ENCODE data around the gene TAF1L. TPM values are rescaled to one million over a fixed set of nuclear protein-coding genes. Genes with fewer than 3 reads are reported as not detected.
A peak's percentile ranks its signal among the peaks of the same experiment; 100 is the strongest.
"Not testable (repeated sequence)": the region's sequence is repeated elsewhere in the genome, so short reads cannot be mapped to it uniquely, and the experiment has no call there.

The TAF1L gene, protein sequence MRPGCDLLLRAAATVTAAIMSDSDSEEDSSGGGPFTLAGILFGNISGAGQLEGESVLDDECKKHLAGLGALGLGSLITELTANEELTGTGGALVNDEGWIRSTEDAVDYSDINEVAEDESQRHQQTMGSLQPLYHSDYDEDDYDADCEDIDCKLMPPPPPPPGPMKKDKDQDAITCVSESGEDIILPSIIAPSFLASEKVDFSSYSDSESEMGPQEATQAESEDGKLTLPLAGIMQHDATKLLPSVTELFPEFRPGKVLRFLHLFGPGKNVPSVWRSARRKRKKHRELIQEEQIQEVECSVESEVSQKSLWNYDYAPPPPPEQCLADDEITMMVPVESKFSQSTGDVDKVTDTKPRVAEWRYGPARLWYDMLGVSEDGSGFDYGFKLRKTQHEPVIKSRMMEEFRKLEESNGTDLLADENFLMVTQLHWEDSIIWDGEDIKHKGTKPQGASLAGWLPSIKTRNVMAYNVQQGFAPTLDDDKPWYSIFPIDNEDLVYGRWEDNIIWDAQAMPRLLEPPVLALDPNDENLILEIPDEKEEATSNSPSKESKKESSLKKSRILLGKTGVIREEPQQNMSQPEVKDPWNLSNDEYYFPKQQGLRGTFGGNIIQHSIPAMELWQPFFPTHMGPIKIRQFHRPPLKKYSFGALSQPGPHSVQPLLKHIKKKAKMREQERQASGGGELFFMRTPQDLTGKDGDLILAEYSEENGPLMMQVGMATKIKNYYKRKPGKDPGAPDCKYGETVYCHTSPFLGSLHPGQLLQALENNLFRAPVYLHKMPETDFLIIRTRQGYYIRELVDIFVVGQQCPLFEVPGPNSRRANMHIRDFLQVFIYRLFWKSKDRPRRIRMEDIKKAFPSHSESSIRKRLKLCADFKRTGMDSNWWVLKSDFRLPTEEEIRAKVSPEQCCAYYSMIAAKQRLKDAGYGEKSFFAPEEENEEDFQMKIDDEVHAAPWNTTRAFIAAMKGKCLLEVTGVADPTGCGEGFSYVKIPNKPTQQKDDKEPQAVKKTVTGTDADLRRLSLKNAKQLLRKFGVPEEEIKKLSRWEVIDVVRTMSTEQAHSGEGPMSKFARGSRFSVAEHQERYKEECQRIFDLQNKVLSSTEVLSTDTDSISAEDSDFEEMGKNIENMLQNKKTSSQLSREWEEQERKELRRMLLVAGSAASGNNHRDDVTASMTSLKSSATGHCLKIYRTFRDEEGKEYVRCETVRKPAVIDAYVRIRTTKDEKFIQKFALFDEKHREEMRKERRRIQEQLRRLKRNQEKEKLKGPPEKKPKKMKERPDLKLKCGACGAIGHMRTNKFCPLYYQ (N-terminal part only)
- not detected in 2 replicates for total RNA-seq (2014; rRNA removed; shearing (Covaris generic))
- not detected in 2 replicates for polyA plus RNA-seq (2015; cell fraction: cytosol; rRNA removed)
- polyA plus RNA-seq (2015; cell fraction: nucleus; rRNA removed): not detected in 2 replicates

GRCh38 chr9:32635362-32635761, at the start of gene TAF1L:
TSS of gene TAF1L (minus strand) at chr9:32635669. CDS start at chr9:32635579, 90 bp downstream.
- no peak for DNase-seq (ENCODE audit: low read depth, low spot score)
- in situ Hi-C loops (cut with HindIII; ENCODE audit: low pct_unique_long_range_greater_than_20kb, low sequenced_read_pairs): no loop called here

- in situ Hi-C loops (cut with HindIII; ENCODE audit: low pct_unique_long_range_greater_than_20kb, low sequenced_read_pairs): no loop called here
- DNase-seq (ENCODE audit: low read depth, low spot score): no peak
Measured at GRCh38 chr9:32681751-32682150, 46.3 kb upstream of the TAF1L start.

- in situ Hi-C loops (cut with HindIII; ENCODE audit: low pct_unique_long_range_greater_than_20kb, low sequenced_read_pairs): no loop called here
- no peak for DNase-seq (ENCODE audit: low read depth, low spot score)
Measured at GRCh38 chr9:32677931-32678330, 42.5 kb upstream of the TAF1L start.

GRCh38 chr9:32672469-32672868, 37.0 kb upstream of the TAF1L start:
- DNase-seq (ENCODE audit: low read depth, low spot score): peak; percentile 1

DNA sequence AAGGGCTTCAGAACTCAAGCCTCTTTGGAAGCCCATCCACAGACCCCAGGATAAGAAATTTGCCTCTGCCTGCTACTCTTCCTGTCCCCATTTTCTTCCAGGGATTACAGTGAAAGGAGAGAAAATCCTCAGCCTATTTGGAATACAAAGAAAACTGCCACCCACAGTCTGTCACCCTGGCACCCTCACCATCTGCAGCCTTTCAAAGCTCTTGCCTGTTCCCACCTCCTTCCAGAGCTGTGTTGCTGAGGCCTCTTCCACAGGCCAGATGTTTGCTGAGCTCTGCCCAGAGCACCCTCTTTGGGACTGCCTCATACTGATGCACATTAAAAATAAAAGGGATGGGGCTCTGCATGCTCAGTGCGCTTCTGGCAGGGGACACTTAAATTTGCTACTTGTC, 35.9 kb upstream of the TAF1L start:
- no peak for DNase-seq (ENCODE audit: low read depth, low spot score)
- in situ Hi-C loops (cut with HindIII; ENCODE audit: low pct_unique_long_range_greater_than_20kb, low sequenced_read_pairs): no loop called here

More at GRCh38 chr9:32672469-32672868, 37.0 kb upstream of the TAF1L start:
- in situ Hi-C loops (cut with HindIII; ENCODE audit: low pct_unique_long_range_greater_than_20kb, low sequenced_read_pairs): no loop called here

GRCh38 chr9:32665101-32665500, 29.6 kb upstream of the TAF1L start:
- in situ Hi-C loops (cut with HindIII; ENCODE audit: low pct_unique_long_range_greater_than_20kb, low sequenced_read_pairs): no loop called here
- DNase-seq (ENCODE audit: low read depth, low spot score): no peak

GRCh38 chr9:32663741-32664140, 28.3 kb upstream of the TAF1L start:
- in situ Hi-C loops (cut with HindIII; ENCODE audit: low pct_unique_long_range_greater_than_20kb, low sequenced_read_pairs): no loop called here
- no peak for DNase-seq (ENCODE audit: low read depth, low spot score)

DNA sequence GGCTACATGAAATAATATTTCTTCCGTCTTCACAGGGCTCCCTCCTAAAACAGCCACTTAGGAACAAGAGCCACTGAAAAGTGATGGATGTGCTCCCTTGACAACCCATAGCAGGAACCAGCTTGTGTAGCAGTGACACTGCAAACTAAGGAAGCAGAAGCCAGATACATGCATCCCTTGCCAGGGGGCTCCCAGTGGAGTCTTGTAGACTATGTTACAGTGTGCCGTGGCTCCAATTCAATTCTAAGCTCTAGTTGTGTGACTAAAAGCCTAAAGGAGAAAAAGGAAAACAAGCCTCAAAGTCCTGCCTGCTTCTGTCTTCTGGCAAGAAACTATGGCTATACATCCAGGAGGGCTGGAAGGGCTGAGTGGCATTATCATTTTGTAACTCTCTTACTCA, 12.2 kb upstream of the TAF1L start:
- DNase-seq (ENCODE audit: low read depth, low spot score): no peak
- in situ Hi-C loops (cut with HindIII; ENCODE audit: low pct_unique_long_range_greater_than_20kb, low sequenced_read_pairs): no loop called here

- in situ Hi-C loops (cut with HindIII; ENCODE audit: low pct_unique_long_range_greater_than_20kb, low sequenced_read_pairs): no loop called here
- DNase-seq (ENCODE audit: low read depth, low spot score): no peak
Measured at GRCh38 chr9:32644698-32645097, 9.2 kb upstream of the TAF1L start.

- in situ Hi-C loops (cut with HindIII; ENCODE audit: low pct_unique_long_range_greater_than_20kb, low sequenced_read_pairs); DNase-seq (ENCODE audit: low read depth, low spot score): not testable (repeated sequence)
Measured at GRCh38 chr9:32633151-32633550, 2.3 kb downstream of the TAF1L start.

DNA sequence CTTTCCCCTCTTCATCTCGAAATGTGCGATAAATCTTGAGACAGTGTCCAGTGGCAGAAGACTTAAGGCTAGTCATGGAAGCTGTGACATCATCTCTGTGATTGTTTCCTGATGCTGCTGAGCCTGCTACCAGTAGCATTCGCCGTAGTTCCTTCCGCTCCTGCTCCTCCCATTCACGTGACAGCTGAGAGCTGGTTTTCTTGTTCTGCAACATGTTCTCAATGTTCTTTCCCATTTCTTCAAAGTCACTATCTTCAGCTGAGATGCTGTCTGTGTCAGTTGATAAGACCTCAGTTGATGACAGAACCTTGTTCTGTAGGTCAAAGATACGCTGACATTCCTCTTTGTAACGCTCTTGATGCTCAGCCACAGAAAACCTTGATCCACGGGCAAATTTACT, 3.5 kb downstream of the TAF1L start:
- in situ Hi-C loops (cut with HindIII; ENCODE audit: low pct_unique_long_range_greater_than_20kb, low sequenced_read_pairs): no loop called here
- DNase-seq (ENCODE audit: low read depth, low spot score): no peak

DNA sequence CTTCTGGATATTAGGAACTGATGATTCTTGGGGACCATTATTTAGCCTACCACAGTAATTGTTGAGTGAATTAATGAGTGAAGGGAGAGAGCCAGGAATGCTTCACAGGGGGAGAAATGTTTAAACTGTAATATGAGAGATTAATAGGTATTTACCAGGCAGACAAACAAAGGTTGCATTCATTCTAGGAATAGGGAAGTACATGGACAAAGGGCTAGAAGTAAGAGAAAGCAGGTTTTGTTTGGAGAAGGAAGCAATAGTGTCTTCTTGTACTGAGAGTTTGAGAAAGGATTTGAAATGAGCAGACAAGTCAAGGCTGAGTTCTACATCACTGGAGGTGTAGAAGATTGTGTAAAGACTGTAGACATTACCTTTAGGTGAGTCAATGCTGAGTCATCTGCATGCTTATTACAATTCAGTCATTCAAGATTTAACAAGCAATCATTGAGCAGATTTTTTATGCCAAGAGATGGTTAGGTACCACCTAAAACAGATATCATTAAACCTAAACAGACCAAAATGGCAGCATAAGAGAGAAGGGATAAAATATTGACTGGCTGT, 8.0 kb downstream of the TAF1L start:
- DNase-seq (ENCODE audit: low read depth, low spot score): peak; percentile 46
- in situ Hi-C loops (cut with HindIII; ENCODE audit: low pct_unique_long_range_greater_than_20kb, low sequenced_read_pairs): no loop called here

DNA sequence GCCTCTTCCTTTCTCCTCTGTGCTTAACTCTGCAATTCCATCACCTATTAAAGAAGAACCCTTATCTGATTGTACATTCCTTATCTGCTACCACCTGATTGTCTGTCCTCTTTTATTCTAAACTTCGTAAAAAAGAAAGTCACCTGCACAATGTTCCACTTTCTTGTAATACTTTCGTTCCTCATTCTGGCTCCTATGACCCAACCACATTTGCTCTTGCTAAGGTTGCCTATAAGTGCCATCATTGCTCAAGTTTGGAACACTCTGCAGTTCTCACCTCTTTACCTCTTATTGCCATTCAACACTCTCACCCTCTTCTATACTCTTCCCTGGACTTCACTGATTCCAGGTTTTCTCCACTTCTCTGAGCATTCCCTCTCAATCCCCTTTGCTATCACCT, 10.1 kb downstream of the TAF1L start:
- DNase-seq (ENCODE audit: low read depth, low spot score): no peak
- in situ Hi-C loops (cut with HindIII; ENCODE audit: low pct_unique_long_range_greater_than_20kb, low sequenced_read_pairs): no loop called here

DNA sequence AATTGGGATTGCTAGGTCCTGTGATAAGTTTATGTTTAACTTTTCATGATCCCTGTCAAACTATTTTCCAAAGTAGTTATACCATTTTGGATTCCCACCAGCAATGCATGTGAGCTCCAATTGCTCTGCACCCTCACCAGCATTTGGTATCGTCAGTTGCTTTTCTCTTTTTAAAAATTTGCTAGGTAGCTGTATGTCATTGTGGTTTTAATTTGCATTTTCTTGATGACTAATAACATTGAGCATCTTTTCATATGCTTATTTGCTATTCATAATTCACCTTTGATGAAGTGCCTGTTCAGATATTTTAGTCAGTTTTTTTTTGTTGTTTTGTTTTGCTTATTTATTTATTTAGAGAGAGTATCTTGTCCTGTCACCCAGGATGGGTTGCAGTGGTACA, 12.5 kb downstream of the TAF1L start:
- in situ Hi-C loops (cut with HindIII; ENCODE audit: low pct_unique_long_range_greater_than_20kb, low sequenced_read_pairs): no loop called here

GRCh38 chr9:32618261-32618660, 17.2 kb downstream of the TAF1L start:
- no peak for DNase-seq (ENCODE audit: low read depth, low spot score)
- in situ Hi-C loops (cut with HindIII; ENCODE audit: low pct_unique_long_range_greater_than_20kb, low sequenced_read_pairs): no loop called here

More for the DNA sequence above, 12.5 kb downstream of the TAF1L start:
- no peak for DNase-seq (ENCODE audit: low read depth, low spot score)

- in situ Hi-C loops (cut with HindIII; ENCODE audit: low pct_unique_long_range_greater_than_20kb, low sequenced_read_pairs): no loop called here
- no peak for DNase-seq (ENCODE audit: low read depth, low spot score)
Measured at GRCh38 chr9:32606811-32607210, 28.7 kb downstream of the TAF1L start.
